ENCODE data around the gene TRIM72.
"Not testable (repeated sequence)": the region's sequence is repeated elsewhere in the genome, so short reads cannot be mapped to it uniquely, and the experiment has no call there.

TRIM72 gene

GRCh38 chr16:31188450-31189411 is 25.2 kb upstream of the TRIM72 start:
- Histone ChIP-seq H3K4me3 (no peak overlapping the region), H3K9ac (peak overlapping the region in 2 of 11 experiments; percentile 11 to 31; a peak in 2 of 22 replicates), H3K9me3 (replicated peaks in 1 of 11) (no peaks in the 10 kb centered on the region), H3K27ac (no peak overlapping the region), H4K20me1 (peaks cover 100% of the 10 kb centered on the region in 11 experiments), H3K36me3 (peaks cover 97 to 100% (median 100%) of the 10 kb centered on the region in 11 experiments), H3K4me1 (peaks cover under 1 to 89% (median 30%) of the 10 kb centered on the region in 10 experiments; a peak in 19 of 20 replicates), H3K4me2 (no peak overlapping the region), H3K27me3 (no peaks in the 10 kb centered on the region)
- TF ChIP-seq Cebpa-rat (IDR thresholded peaks at IDR 0.05): no peak

GRCh38 chr16:31189412-31189778 is 24.5 kb upstream of the TRIM72 start:
- Histone ChIP-seq H3K27me3 (no peaks in the 10 kb centered on the region), H3K4me1 (peaks cover 0 to 89% (median 25%) of the 10 kb centered on the region in 10 experiments; a peak in 19 of 20 replicates), H3K9me3 (replicated peaks in 1 of 11) (no peaks in the 10 kb centered on the region), H3K27ac (no peak overlapping the region), H3K9ac (0 out of 22 replicates have a peak overlapping the region, but pooled peaks of 1 of the 11 experiments have one; percentile 11), H4K20me1 (peaks cover 100% of the 10 kb centered on the region in 11 experiments), H3K4me3 (no peak overlapping the region), H3K4me2 (no peak overlapping the region), H3K36me3 (peaks cover 97 to 100% (median 100%) of the 10 kb centered on the region in 11 experiments)
- TF ChIP-seq Cebpa-rat (IDR thresholded peaks at IDR 0.05): no peak

- Histone ChIP-seq H3K27me3 (no peaks in the 10 kb centered on the region), H3K4me3 (no peak overlapping the region), H3K27ac (no peak overlapping the region), H3K9me3 (replicated peaks in 1 of 11) (no peaks in the 10 kb centered on the region), H3K36me3 (peaks cover 97 to 100% (median 100%) of the 10 kb centered on the region in 11 experiments), H3K4me1 (peaks cover 0 to 84% (median 22%) of the 10 kb centered on the region in 10 experiments; a peak in 18 of 20 replicates), H3K9ac (no peak overlapping the region; a peak in 1 of 22 replicates), H4K20me1 (peaks cover 100% of the 10 kb centered on the region in 11 experiments), H3K4me2 (no peak overlapping the region; a peak in 1 of 22 replicates)
- TF ChIP-seq Cebpa-rat (IDR thresholded peaks at IDR 0.05): no peak
Measured at GRCh38 chr16:31190061-31190460, 23.9 kb upstream of the TRIM72 start.

DNA sequence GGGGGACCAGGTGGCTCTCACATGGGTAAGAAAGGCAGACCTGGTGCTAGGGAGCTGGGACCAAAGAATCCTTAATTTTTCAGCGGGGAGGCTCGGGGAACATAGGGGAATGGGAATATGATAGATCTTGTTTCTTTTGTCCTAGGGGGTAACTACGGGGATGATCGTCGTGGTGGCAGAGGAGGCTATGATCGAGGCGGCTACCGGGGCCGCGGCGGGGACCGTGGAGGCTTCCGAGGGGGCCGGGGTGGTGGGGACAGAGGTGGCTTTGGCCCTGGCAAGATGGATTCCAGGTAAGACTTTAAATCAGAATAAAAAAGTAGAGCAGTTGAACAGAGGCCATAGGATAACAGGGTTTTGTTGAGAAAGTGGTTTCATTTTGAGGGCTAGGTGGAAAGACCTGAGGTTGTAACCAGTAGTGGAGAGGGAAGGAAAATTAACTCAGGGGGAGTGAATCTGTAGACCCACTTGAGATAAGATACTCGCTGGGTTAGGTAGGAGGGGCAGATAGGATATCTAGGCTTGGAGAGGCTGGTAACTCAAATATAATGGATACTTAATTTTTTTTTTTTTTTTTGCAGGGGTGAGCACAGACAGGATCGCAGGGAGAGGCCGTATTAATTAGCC is 23.0 kb upstream of the TRIM72 start:
- no peaks in the 10 kb centered on the region for H3K9me3 ChIP-seq (replicated peaks in 1 of 11)
- peaks cover 0 to 83% (median 17%) of the 10 kb centered on the region in 10 experiments; a peak in 16 of 20 replicates for H3K4me1 ChIP-seq
- H3K27me3 ChIP-seq: no peaks in the 10 kb centered on the region
- no peak overlapping the region for H3K4me3 ChIP-seq
- H3K36me3 ChIP-seq: peaks cover 98 to 100% (median 100%) of the 10 kb centered on the region in 11 experiments
- H4K20me1 ChIP-seq: peaks cover 100% of the 10 kb centered on the region in 11 experiments
- no peak for TF ChIP-seq Cebpa-rat (IDR thresholded peaks at IDR 0.05)
- peak overlapping the region in 2 of 11 experiments; percentile 8 to 27; a peak in 3 of 22 replicates for H3K4me2 ChIP-seq
- peak overlapping the region in 2 of 11 experiments; percentile 34 to 58; a peak in 2 of 22 replicates for H3K9ac ChIP-seq
- no peak overlapping the region for H3K27ac ChIP-seq

DNA sequence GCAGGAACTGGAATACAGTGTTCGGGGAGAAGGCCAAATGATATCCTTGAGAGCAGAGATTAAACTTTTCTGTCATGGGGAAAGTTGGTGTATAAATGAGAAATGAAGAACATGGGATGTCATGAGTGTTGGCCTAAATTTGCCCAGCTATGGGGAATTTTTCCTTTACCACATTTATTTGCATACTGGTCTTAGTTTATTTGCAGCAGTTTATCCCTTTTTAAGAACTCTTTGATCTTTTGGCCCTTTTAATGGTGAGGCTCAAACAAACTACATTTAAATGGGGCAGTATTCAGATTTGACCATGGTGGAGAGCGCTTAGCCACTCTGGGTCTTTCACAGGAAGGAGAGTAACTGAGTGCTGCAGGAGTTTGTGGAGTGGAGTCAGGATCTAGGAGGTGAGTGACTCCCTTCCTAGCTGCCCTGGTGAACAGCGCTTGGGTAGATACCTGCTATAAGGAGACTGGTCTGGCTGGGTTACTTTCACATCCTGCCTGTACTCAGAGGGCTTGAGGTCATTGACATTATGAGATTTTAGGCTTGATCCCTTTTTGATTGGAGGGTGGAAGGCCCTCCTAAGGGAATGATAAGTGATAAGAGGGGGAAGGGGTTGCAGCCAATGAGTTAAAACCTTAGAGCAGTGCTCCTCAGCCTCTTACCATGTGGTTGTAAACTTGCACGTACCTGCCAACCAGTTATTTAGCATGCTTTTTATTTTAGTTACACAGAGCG is 22.1 kb upstream of the TRIM72 start:
- H3K4me2 ChIP-seq: peak overlapping the region in 2 of 11 experiments; percentile 8 to 27; a peak in 2 of 22 replicates

DNA sequence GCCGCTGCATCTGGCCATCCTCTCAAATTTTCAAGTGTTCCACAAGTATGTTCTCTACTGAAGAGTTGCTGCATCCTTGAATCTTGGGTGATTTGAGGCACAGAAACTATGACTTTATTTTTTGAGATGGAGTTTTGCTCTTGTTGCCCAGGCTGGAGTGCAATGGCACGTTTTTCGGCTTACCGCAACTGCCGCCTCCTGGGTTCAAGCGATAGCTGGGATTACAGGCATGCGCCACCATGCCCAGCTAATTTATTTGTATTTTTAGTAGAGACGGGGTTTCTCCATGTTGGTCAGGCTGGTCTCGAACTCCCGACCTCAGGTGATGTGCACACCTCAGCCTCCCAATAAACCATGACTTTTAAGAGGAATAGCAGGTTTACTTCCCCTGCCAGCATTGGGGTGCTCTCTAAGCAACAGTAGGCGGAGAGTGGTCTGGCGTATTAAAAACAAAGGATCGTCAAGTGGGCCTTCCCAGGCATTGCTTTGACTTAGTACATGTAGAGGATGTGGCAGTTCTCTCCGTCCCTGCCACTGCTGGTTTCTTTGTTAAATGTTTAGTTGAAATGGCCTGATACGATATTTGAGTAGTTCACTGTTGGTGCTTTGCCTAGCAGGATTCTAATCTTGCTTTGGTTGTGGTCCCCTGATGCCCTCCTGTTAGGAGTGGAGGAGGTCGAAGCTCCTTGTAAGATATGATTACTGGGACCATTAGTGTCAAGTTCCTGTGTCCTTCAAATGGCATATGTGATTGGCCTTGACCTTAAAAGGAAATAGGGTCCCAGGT is 20.9 kb upstream of the TRIM72 start:
- no peak overlapping the region for H3K9ac ChIP-seq
- no peak overlapping the region for H3K4me2 ChIP-seq
- no peak overlapping the region for H3K4me3 ChIP-seq
- H4K20me1 ChIP-seq: peaks cover 98 to 100% (median 100%) of the 10 kb centered on the region in 11 experiments
- H3K9me3 ChIP-seq (replicated peaks in 1 of 11): no peaks in the 10 kb centered on the region
- H3K4me1 ChIP-seq: peaks cover 0 to 83% (median 19%) of the 10 kb centered on the region in 10 experiments; a peak in 15 of 20 replicates
- no peak overlapping the region for H3K27ac ChIP-seq
- peaks cover 92 to 100% (median 97%) of the 10 kb centered on the region in 11 experiments for H3K36me3 ChIP-seq
- TF ChIP-seq Cebpa-rat (IDR thresholded peaks at IDR 0.05): no peak
- H3K27me3 ChIP-seq: no peaks in the 10 kb centered on the region

More for the DNA sequence above, 22.1 kb upstream of the TRIM72 start:
- peaks cover 0 to 83% (median 13%) of the 10 kb centered on the region in 10 experiments; a peak in 12 of 20 replicates for H3K4me1 ChIP-seq
- peak overlapping the region in 1 of 11 experiments; percentile 58; a peak in 2 of 22 replicates for H3K9ac ChIP-seq
- TF ChIP-seq Cebpa-rat (IDR thresholded peaks at IDR 0.05): no peak
- H3K27me3 ChIP-seq: no peaks in the 10 kb centered on the region
- H4K20me1 ChIP-seq: peaks cover 100% of the 10 kb centered on the region in 11 experiments
- peaks cover 100% of the 10 kb centered on the region in 11 experiments for H3K36me3 ChIP-seq
- no peak overlapping the region for H3K4me3 ChIP-seq
- no peak overlapping the region; a peak in 1 of 22 replicates for H3K27ac ChIP-seq
- no peaks in the 10 kb centered on the region for H3K9me3 ChIP-seq (replicated peaks in 1 of 11)

DNA sequence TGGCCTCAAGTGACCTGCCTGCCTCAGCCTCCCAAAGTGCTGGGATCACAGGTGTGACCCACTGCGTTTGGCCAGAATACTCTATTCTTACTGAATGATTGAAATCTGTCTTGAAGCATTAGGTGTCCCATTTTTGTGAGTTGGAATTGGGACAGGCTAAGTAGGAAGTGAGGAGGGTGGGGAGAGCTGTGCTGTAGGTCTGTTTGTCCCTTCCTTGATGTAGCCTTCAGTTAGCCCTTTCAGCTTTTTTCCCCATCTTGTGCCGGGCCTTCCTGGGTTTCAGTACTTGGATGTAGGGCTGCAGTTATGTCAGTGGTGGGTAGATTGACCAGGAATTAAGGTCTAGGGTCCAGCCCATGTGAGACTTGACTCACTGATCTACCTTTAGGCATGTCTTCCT is 20.0 kb upstream of the TRIM72 start:
- no peaks in the 10 kb centered on the region for H3K27me3 ChIP-seq
- H3K36me3 ChIP-seq: peaks cover 90 to 100% (median 94%) of the 10 kb centered on the region in 11 experiments
- peak overlapping the region in 2 of 11 experiments; percentile 3 to 34; a peak in 1 of 22 replicates for H3K9ac ChIP-seq
- no peak overlapping the region for H3K27ac ChIP-seq
- TF ChIP-seq Cebpa-rat (IDR thresholded peaks at IDR 0.05): no peak
- H3K4me2 ChIP-seq: no peak overlapping the region
- H3K4me1 ChIP-seq: peaks cover 7 to 83% (median 27%) of the 10 kb centered on the region in 10 experiments; a peak in 19 of 20 replicates
- H3K9me3 ChIP-seq (replicated peaks in 1 of 11): no peaks in the 10 kb centered on the region
- peaks cover 98 to 100% (median 100%) of the 10 kb centered on the region in 11 experiments for H4K20me1 ChIP-seq
- H3K4me3 ChIP-seq: no peak overlapping the region

GRCh38 chr16:31194898-31195297 is 19.0 kb upstream of the TRIM72 start:
- Histone ChIP-seq H3K27me3 (no peaks in the 10 kb centered on the region), H3K27ac (no peak overlapping the region), H3K9ac (no peak overlapping the region), H3K36me3 (peaks cover 90 to 100% (median 94%) of the 10 kb centered on the region in 11 experiments), H4K20me1 (peaks cover 98 to 100% (median 100%) of the 10 kb centered on the region in 11 experiments), H3K4me3 (no peak overlapping the region), H3K9me3 (replicated peaks in 1 of 11) (no peaks in the 10 kb centered on the region), H3K4me1 (peaks cover 17 to 83% (median 38%) of the 10 kb centered on the region in 10 experiments), H3K4me2 (no peak overlapping the region)
- TF ChIP-seq Cebpa-rat (IDR thresholded peaks at IDR 0.05): no peak

DNA sequence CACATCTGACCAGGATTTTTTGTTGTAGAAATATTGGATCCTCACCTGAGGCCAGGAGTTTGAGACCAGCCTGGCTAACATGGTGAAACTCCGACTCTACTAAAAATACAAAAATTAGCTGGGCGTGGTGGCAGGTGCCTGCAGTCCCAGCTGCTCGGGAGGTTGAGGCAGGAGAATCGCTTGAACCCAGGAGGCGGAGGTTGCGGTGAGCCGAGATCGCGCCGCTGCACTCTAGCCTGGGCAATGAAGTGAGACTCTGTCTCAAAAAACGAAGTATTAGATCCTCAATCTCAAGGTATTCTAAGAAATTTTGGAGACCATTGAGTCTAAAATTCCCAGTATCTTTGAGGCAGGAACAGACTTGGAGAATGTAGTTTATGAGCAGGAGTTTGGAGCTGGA is 18.1 kb upstream of the TRIM72 start:
- H3K27me3 ChIP-seq; H3K9me3 ChIP-seq (replicated peaks in 1 of 11); H3K4me3 ChIP-seq; H3K27ac ChIP-seq: not testable (repeated sequence)
- peaks cover 80 to 97% (median 90%) of the 10 kb centered on the region in 11 experiments for H3K36me3 ChIP-seq
- peaks cover 96 to 100% (median 100%) of the 10 kb centered on the region in 11 experiments for H4K20me1 ChIP-seq
- peaks cover 27 to 83% (median 47%) of the 10 kb centered on the region in 10 experiments for H3K4me1 ChIP-seq
- 0 out of 22 replicates have a peak overlapping the region, but pooled peaks of 3 of the 11 experiments have one; percentile 4 to 21 (median 6) for H3K4me2 ChIP-seq
- H3K9ac ChIP-seq: peak overlapping the region in 1 of 11 experiments; percentile 23; a peak in 1 of 22 replicates
